ENCODE results near the gene ATP2C2. TPM values are rescaled to one million over a fixed set of nuclear protein-coding genes. Genes with fewer than 3 reads are reported as not detected.

Gene ATP2C2
- total and polyA plus RNA-seq, 2 experiments from 2014 or later, result 2.1 TPM

DNA sequence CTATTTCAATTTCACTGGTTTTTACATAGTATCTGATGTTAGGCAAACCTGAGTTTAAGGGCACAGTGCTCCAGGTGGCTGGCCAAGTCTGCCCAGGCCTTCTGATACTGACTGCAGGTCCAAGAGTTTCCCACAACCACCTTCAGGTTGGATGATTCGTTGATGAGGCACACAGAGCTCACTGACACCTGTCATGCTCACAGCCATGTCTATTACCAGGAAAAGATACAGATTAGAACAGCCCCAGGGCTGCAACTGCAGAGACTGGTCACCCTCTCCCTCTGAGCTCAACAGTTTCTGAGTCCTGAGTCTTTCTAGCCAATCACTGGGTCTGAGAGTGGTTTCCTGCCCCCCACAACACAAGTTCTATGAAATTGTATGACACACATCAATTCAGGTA, 98.9 kb downstream of the ATP2C2 start:
- H3F3A ChIP-seq (replicated peaks; ENCODE audit: low read depth), result no peaks in the 10 kb centered on the region
- H2AFZ ChIP-seq, result no peak overlapping the region
- no peak overlapping the region for H3K27ac Mint-ChIP-seq
- H4K20me1 ChIP-seq (replicated peaks; ENCODE audit: insufficient read depth), result no peaks in the 10 kb centered on the region
- H3K4me3 ChIP-seq, result no peak overlapping the region
- no peak for DNase-seq (ENCODE audit: low spot score)
- no peaks in the 10 kb centered on the region for H3K9me2 ChIP-seq (ENCODE audit: insufficient read depth)
- no peaks in the 10 kb centered on the region for H3K4me1 Mint-ChIP-seq
- H3K27ac ChIP-seq (ENCODE audit: low read depth), result no peak overlapping the region
- H3K27me3 ChIP-seq (ENCODE audit: insufficient read depth), result no peaks in the 10 kb centered on the region
- peaks cover 16% of the 10 kb centered on the region; the same call in 1 of the 2 replicates for H3K36me3 ChIP-seq (ENCODE audit: insufficient read depth)
- H3K36me3 Mint-ChIP-seq (ENCODE audit: low read depth), result peaks cover 41% of the 10 kb centered on the region
- H3K79me2 ChIP-seq (replicated peaks; ENCODE audit: insufficient read depth), result no peaks in the 10 kb centered on the region
- peaks cover 29% of the 10 kb centered on the region for H3K9me3 Mint-ChIP-seq
- no peak for ATAC-seq
- no peak overlapping the region for H3K4me3 Mint-ChIP-seq
- H3K4me2 ChIP-seq, result no peak overlapping the region
- H3K4me1 ChIP-seq (ENCODE audit: insufficient read depth), result no peaks in the 10 kb centered on the region
- no peak for TF ChIP-seq NANOG (IDR thresholded peaks at IDR 0.05; ENCODE audit: borderline replicate concordance)
- TF ChIP-seq EZH2 (IDR thresholded peaks at IDR 0.05; ENCODE audit: low read depth, unreplicated experiment), result no peak
- no peak for TF ChIP-seq EZH2phosphoT487 (IDR thresholded peaks at IDR 0.05; ENCODE audit: unreplicated experiment)
- TF ChIP-seq, protein P1, sequence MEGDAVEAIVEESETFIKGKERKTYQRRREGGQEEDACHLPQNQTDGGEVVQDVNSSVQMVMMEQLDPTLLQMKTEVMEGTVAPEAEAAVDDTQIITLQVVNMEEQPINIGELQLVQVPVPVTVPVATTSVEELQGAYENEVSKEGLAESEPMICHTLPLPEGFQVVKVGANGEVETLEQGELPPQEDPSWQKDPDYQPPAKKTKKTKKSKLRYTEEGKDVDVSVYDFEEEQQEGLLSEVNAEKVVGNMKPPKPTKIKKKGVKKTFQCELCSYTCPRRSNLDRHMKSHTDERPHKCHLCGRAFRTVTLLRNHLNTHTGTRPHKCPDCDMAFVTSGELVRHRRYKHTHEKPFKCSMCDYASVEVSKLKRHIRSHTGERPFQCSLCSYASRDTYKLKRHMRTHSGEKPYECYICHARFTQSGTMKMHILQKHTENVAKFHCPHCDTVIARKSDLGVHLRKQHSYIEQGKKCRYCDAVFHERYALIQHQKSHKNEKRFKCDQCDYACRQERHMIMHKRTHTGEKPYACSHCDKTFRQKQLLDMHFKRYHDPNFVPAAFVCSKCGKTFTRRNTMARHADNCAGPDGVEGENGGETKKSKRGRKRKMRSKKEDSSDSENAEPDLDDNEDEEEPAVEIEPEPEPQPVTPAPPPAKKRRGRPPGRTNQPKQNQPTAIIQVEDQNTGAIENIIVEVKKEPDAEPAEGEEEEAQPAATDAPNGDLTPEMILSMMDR (conservative IDR thresholded peaks at IDR 0.05; ENCODE audit: low read depth in 2 of 2), result no peak
- no peak for TF ChIP-seq ZNF114 (CRISPR knock-in tag; IDR thresholded peaks at IDR 0.05)
- TF ChIP-seq POLR2AphosphoS5 (IDR thresholded peaks at IDR 0.05; ENCODE audit: low read depth), result no peak
- TF ChIP-seq, protein P2, sequence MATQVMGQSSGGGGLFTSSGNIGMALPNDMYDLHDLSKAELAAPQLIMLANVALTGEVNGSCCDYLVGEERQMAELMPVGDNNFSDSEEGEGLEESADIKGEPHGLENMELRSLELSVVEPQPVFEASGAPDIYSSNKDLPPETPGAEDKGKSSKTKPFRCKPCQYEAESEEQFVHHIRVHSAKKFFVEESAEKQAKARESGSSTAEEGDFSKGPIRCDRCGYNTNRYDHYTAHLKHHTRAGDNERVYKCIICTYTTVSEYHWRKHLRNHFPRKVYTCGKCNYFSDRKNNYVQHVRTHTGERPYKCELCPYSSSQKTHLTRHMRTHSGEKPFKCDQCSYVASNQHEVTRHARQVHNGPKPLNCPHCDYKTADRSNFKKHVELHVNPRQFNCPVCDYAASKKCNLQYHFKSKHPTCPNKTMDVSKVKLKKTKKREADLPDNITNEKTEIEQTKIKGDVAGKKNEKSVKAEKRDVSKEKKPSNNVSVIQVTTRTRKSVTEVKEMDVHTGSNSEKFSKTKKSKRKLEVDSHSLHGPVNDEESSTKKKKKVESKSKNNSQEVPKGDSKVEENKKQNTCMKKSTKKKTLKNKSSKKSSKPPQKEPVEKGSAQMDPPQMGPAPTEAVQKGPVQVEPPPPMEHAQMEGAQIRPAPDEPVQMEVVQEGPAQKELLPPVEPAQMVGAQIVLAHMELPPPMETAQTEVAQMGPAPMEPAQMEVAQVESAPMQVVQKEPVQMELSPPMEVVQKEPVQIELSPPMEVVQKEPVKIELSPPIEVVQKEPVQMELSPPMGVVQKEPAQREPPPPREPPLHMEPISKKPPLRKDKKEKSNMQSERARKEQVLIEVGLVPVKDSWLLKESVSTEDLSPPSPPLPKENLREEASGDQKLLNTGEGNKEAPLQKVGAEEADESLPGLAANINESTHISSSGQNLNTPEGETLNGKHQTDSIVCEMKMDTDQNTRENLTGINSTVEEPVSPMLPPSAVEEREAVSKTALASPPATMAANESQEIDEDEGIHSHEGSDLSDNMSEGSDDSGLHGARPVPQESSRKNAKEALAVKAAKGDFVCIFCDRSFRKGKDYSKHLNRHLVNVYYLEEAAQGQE (IDR thresholded peaks at IDR 0.05; ENCODE audit: unreplicated experiment), result no peak
- TF ChIP-seq JUNB (IDR thresholded peaks at IDR 0.05; ENCODE audit: unreplicated experiment), result no peak
- TF ChIP-seq ZNF331 (CRISPR knock-in tag; IDR thresholded peaks at IDR 0.05; ENCODE audit: low read depth), result no peak
- TF ChIP-seq, protein P3, sequence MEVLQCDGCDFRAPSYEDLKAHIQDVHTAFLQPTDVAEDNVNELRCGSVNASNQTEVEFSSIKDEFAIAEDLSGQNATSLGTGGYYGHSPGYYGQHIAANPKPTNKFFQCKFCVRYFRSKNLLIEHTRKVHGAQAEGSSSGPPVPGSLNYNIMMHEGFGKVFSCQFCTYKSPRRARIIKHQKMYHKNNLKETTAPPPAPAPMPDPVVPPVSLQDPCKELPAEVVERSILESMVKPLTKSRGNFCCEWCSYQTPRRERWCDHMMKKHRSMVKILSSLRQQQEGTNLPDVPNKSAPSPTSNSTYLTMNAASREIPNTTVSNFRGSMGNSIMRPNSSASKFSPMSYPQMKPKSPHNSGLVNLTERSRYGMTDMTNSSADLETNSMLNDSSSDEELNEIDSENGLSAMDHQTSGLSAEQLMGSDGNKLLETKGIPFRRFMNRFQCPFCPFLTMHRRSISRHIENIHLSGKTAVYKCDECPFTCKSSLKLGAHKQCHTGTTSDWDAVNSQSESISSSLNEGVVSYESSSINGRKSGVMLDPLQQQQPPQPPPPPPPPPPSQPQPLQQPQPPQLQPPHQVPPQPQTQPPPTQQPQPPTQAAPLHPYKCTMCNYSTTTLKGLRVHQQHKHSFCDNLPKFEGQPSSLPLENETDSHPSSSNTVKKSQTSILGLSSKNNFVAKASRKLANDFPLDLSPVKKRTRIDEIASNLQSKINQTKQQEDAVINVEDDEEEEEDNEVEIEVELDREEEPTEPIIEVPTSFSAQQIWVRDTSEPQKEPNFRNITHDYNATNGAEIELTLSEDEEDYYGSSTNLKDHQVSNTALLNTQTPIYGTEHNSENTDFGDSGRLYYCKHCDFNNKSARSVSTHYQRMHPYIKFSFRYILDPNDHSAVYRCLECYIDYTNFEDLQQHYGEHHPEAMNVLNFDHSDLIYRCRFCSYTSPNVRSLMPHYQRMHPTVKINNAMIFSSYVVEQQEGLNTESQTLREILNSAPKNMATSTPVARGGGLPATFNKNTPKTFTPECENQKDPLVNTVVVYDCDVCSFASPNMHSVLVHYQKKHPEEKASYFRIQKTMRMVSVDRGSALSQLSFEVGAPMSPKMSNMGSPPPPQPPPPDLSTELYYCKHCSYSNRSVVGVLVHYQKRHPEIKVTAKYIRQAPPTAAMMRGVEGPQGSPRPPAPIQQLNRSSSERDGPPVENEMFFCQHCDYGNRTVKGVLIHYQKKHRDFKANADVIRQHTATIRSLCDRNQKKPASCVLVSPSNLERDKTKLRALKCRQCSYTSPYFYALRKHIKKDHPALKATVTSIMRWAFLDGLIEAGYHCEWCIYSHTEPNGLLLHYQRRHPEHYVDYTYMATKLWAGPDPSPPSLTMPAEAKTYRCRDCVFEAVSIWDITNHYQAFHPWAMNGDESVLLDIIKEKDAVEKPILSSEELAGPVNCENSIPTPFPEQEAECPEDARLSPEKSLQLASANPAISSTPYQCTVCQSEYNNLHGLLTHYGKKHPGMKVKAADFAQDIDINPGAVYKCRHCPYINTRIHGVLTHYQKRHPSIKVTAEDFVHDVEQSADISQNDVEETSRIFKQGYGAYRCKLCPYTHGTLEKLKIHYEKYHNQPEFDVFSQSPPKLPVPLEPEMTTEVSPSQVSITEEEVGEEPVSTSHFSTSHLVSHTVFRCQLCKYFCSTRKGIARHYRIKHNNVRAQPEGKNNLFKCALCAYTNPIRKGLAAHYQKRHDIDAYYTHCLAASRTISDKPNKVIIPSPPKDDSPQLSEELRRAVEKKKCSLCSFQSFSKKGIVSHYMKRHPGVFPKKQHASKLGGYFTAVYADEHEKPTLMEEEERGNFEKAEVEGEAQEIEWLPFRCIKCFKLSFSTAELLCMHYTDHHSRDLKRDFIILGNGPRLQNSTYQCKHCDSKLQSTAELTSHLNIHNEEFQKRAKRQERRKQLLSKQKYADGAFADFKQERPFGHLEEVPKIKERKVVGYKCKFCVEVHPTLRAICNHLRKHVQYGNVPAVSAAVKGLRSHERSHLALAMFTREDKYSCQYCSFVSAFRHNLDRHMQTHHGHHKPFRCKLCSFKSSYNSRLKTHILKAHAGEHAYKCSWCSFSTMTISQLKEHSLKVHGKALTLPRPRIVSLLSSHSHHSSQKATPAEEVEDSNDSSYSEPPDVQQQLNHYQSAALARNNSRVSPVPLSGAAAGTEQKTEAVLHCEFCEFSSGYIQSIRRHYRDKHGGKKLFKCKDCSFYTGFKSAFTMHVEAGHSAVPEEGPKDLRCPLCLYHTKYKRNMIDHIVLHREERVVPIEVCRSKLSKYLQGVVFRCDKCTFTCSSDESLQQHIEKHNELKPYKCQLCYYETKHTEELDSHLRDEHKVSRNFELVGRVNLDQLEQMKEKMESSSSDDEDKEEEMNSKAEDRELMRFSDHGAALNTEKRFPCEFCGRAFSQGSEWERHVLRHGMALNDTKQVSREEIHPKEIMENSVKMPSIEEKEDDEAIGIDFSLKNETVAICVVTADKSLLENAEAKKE (CRISPR knock-in tag; IDR thresholded peaks at IDR 0.05), result no peak
- TF ChIP-seq, protein P4, sequence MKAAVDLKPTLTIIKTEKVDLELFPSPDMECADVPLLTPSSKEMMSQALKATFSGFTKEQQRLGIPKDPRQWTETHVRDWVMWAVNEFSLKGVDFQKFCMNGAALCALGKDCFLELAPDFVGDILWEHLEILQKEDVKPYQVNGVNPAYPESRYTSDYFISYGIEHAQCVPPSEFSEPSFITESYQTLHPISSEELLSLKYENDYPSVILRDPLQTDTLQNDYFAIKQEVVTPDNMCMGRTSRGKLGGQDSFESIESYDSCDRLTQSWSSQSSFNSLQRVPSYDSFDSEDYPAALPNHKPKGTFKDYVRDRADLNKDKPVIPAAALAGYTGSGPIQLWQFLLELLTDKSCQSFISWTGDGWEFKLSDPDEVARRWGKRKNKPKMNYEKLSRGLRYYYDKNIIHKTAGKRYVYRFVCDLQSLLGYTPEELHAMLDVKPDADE (IDR thresholded peaks at IDR 0.05), result no peak
- TF ChIP-seq STAT1 (IDR thresholded peaks at IDR 0.05; ENCODE audit: unreplicated experiment), result no peak
- no peak for TF ChIP-seq CREB1 (CRISPR knock-in tag; IDR thresholded peaks at IDR 0.05; ENCODE audit: low read depth)
- peaks cover 6% of the 10 kb centered on the region for H3K27me3 Mint-ChIP-seq (ENCODE audit: insufficient read depth, low read depth, poor library complexity)
